ENCODE results near the gene NADSYN1. TPM values are rescaled to one million over a fixed set of nuclear protein-coding genes. Genes with fewer than 3 reads are reported as not detected.

Gene NADSYN1
- total RNA-seq, 4 donors from 2014 or later = 21.6 to 62.0 (median 41.8) TPM

DNA sequence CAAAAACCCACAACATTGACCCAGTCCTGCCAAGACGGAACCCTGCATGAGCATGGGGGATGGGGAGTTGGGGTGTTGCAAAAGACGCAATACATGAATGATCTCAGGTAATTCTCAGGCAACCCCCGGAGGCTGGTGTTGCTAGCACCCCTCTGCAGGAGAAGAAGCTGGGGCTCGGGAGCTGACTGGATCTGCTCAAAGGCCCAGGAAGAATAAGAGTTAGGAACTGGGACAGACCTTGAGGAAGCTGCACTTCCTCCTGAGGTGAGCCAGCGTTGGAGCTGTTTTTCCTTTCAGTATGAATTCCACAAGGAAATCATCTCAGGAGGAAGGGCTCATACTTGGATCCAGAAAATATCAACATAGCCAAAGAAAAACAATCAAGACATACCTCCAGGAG is 95.1 kb downstream of the NADSYN1 start, which contains the start of gene KRTAP5-9:
KRTAP5-9 (plus strand) TSS at position 301 of the 400 bp plus-strand sequence. CDS start 238 bp downstream, outside the sequence.
- peaks cover 0 to 8% (median 0%) of the 10 kb centered on the region in 3 donors for H3K9me3 ChIP-seq
- H3K36me3 ChIP-seq = no peaks in the 10 kb centered on the region
- peaks cover 38% of the 10 kb centered on the region for H3K27me3 ChIP-seq
- H3K4me3 ChIP-seq = no peak within 1 kb of the TSS
- no peaks in the 10 kb centered on the region for H3K4me1 ChIP-seq
- ATAC-seq = no peak
- TF ChIP-seq POLR2AphosphoS5 (IDR thresholded peaks at IDR 0.05) (no peak), POLR2A (IDR thresholded peaks at IDR 0.05) (no peak), EP300 (IDR thresholded peaks at IDR 0.05) (no peak)
- TF ChIP-seq, protein P1, sequence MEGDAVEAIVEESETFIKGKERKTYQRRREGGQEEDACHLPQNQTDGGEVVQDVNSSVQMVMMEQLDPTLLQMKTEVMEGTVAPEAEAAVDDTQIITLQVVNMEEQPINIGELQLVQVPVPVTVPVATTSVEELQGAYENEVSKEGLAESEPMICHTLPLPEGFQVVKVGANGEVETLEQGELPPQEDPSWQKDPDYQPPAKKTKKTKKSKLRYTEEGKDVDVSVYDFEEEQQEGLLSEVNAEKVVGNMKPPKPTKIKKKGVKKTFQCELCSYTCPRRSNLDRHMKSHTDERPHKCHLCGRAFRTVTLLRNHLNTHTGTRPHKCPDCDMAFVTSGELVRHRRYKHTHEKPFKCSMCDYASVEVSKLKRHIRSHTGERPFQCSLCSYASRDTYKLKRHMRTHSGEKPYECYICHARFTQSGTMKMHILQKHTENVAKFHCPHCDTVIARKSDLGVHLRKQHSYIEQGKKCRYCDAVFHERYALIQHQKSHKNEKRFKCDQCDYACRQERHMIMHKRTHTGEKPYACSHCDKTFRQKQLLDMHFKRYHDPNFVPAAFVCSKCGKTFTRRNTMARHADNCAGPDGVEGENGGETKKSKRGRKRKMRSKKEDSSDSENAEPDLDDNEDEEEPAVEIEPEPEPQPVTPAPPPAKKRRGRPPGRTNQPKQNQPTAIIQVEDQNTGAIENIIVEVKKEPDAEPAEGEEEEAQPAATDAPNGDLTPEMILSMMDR (IDR thresholded peaks at IDR 0.05) = no peak
- WGBS, 2 donors (ENCODE audit: low coverage in 1 of 2) = 8 to 73% methylated on average over 2 to 4 of the region's 5 CpGs
- no peak within 1 kb of the TSS for H3K27ac ChIP-seq

DNA sequence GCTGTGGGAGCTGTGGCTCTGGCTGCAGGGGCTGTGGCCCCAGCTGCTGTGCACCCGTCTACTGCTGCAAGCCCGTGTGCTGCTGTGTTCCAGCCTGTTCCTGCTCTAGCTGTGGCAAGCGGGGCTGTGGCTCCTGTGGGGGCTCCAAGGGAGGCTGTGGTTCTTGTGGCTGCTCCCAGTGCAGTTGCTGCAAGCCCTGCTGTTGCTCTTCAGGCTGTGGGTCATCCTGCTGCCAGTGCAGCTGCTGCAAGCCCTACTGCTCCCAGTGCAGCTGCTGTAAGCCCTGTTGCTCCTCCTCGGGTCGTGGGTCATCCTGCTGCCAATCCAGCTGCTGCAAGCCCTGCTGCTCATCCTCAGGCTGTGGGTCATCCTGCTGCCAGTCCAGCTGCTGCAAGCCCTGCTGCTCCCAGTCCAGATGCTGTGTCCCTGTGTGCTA is 95.7 kb downstream of the NADSYN1 start:
- Histone ChIP-seq H3K27me3 (peaks cover 38% of the 10 kb centered on the region), H3K9me3 (peaks cover 0 to 8% (median 0%) of the 10 kb centered on the region in 3 donors), H3K4me1 (no peaks in the 10 kb centered on the region), H3K27ac (no peak overlapping the region), H3K36me3 (no peaks in the 10 kb centered on the region), H3K4me3 (no peak overlapping the region)
- no CpG with 5 or more reads among the region's 5 CpGs for whole genome bisulfite sequencing, 2 donors (ENCODE audit: low coverage in 1 of 2)
- no peak for ATAC-seq
- TF ChIP-seq, protein P1 (IDR thresholded peaks at IDR 0.05) = no peak
- TF ChIP-seq POLR2A (IDR thresholded peaks at IDR 0.05) (no peak), EP300 (IDR thresholded peaks at IDR 0.05) (no peak), POLR2AphosphoS5 (IDR thresholded peaks at IDR 0.05) (no peak)

Small RNA genes within 50 kb of the gene (small RNA-seq; reads per million reads assigned to genes)
- 0 reads per million in 4 donors for gene MIR6754

Other genes with a start within 250 kb of the NADSYN1 start
- 10 to 100 TPM in 3 of 4 donors, 1 to 10 TPM in 1; 1.6 to 14.5 (median 13.8) TPM for gene SHANK2, start 200.6 kb upstream of the NADSYN1 start, total RNA-seq
- 10 to 100 TPM in 1 of 4 donors, 1 to 10 TPM in 3; 5.0 to 10.3 (median 8.0) TPM for gene DHCR7, start 4.8 kb upstream of the NADSYN1 start, total RNA-seq
- gene KRTAP5-7, start 74.1 kb downstream of the NADSYN1 start, total RNA-seq = not detected
- gene KRTAP5-8, start 84.8 kb downstream of the NADSYN1 start, total RNA-seq = under 1 TPM in 1 of 4 donors, not detected in 3; 0.27 TPM
- not detected for gene KRTAP5-9, start 95.2 kb downstream of the NADSYN1 start, total RNA-seq
- gene KRTAP5-10, start 112.4 kb downstream of the NADSYN1 start, total RNA-seq = not detected
- gene KRTAP5-11, start 129.7 kb downstream of the NADSYN1 start, total RNA-seq = not detected

Data from gastroesophageal sphincter (tissue), 4 donors.